OCI-LY7 (cell line): Measurements from ENCODE around the gene TTC28. TPM values are rescaled to one million over a fixed set of nuclear protein-coding genes. Genes with fewer than 3 reads are reported as not detected.

Experiments used
- BruUV-seq: library from RNA; stranded (reverse); fragments of 400-500 nt; replicated peaks from 2 replicates; lab custom pipeline; 2021; lab: Mats Ljungman, UMichigan
- CTCF ChIA-PET: fragments of 300-600 bp; sonication (Branson Sonifier 250); formaldehyde crosslinking; loops from one replicate; lab custom pipeline; 2022; ENCODE audit warnings: antibody characterized with exemption; ENCODE audit not compliant: unreplicated experiment; lab: Charles Lee
- POLR2A ChIA-PET: fragments of 300-600 bp; sonication (Branson Sonifier 250); formaldehyde crosslinking; loops from one replicate; lab custom pipeline; 2022; ENCODE audit warnings: antibody characterized with exemption; lab: Charles Lee
- DNase-seq: peaks from one replicate; pipeline ENCODE4 v3.0.0-alpha.2; 2015; ENCODE audit warnings: low spot score
- H2AFZ ChIP-seq: fragments of 200-600 bp; sonication (generic), shearing (Covaris generic); 2 replicates; pipeline ENCODE4 v1.6.1; 2014; ENCODE audit warnings: mild to moderate bottlenecking, antibody characterized with exemption, low read length, moderate library complexity
- H3K27ac ChIP-seq: fragments of 200-600 bp; sonication (generic); 2 replicates; pipeline ENCODE4 v1.5.1; 2014; ENCODE audit warnings: mixed run types, low read depth, mild to moderate bottlenecking, moderate library complexity, low read length, inconsistent platforms; ENCODE audit not compliant: poor library complexity, severe bottlenecking
- H3K36me3 ChIP-seq: fragments of 200-600 bp; sonication (generic); 2 replicates; pipeline ENCODE4 v1.6.1; 2014; ENCODE audit warnings: mild to moderate bottlenecking, antibody characterized with exemption, low read length, moderate library complexity, mixed read lengths; ENCODE audit not compliant: insufficient read depth
- H3K4me1 ChIP-seq: fragments of 200-600 bp; sonication (generic); 2 replicates; pipeline ENCODE4 v1.5.1; 2014; ENCODE audit warnings: mild to moderate bottlenecking, low read length; ENCODE audit not compliant: insufficient read depth, poor library complexity, severe bottlenecking
- H3K4me2 ChIP-seq: fragments of 200-600 bp; sonication (generic); 2 replicates; pipeline ENCODE4 v1.6.1; 2014; ENCODE audit warnings: mild to moderate bottlenecking, low read length
- H3K4me3 ChIP-seq: fragments of 200-600 bp; sonication (generic); 2 replicates; pipeline ENCODE4 v1.5.1; 2014; ENCODE audit warnings: mild to moderate bottlenecking, low read depth, low read length; ENCODE audit not compliant: poor library complexity, severe bottlenecking
- H3K79me2 ChIP-seq: fragments of 200-600 bp; sonication (generic); 2 replicates; pipeline ENCODE4 v1.6.1; 2016; ENCODE audit warnings: low read depth, mild to moderate bottlenecking, low read length, moderate library complexity, mixed read lengths; ENCODE audit not compliant: insufficient read depth
- H3K9me2 ChIP-seq: fragments of 200-600 bp; sonication (generic); 2 replicates; pipeline ENCODE4 v1.6.1; 2016; ENCODE audit warnings: mild to moderate bottlenecking, low read length, mixed read lengths; ENCODE audit not compliant: insufficient read depth
- H3K9me3 ChIP-seq: fragments of 200-600 bp; sonication (generic); 2 replicates; pipeline ENCODE4 v1.6.1; 2014; ENCODE audit warnings: mild to moderate bottlenecking, mixed run types, low read length, mixed read lengths
- H4K20me1 ChIP-seq: fragments of 200-600 bp; sonication (generic); 2 replicates; pipeline ENCODE4 v1.6.1; 2014; ENCODE audit warnings: mild to moderate bottlenecking, antibody characterized with exemption, low read length, moderate library complexity, mixed read lengths; ENCODE audit not compliant: insufficient read depth
- CTCF ChIP-seq: fragments of 200-600 bp; sonication (generic); conservative IDR thresholded peaks from 2 replicates; pipeline ENCODE4 v1.5.1; 2014; ENCODE audit warnings: mild to moderate bottlenecking, antibody characterized with exemption, low read length, moderate library complexity, mixed read lengths
- EZH2phosphoT487 ChIP-seq: fragments of 200-600 bp; sonication (generic); IDR thresholded peaks from 2 replicates; pipeline ENCODE4 v1.6.1; 2018; ENCODE audit warnings: low read depth, borderline replicate concordance, mild to moderate bottlenecking, mixed run types, antibody characterized with exemption, low read length, moderate library complexity, mixed read lengths
- intact Hi-C: fragments of 100-400 bp; cut with micrococcal nuclease; formaldehyde crosslinking; loops from one replicate; pipeline ENCODE4 v1.10.0; 2022; ENCODE audit not compliant: unreplicated experiment
- total RNA-seq, 2 experiments: library from RNA; depleted of rRNA in 1 of 2; stranded (reverse); fragments of >200 nt in 1 of 2; shearing (Covaris generic) in 1 of 2; gene quantifications; 2 replicates each; pipeline ENCODE4 v1.2.3, GENCODE V29; 2014 to 2022

TTC28 gene
- total RNA-seq, 2 experiments from 2014 or later = under 0.01 to 0.55 TPM

DNA sequence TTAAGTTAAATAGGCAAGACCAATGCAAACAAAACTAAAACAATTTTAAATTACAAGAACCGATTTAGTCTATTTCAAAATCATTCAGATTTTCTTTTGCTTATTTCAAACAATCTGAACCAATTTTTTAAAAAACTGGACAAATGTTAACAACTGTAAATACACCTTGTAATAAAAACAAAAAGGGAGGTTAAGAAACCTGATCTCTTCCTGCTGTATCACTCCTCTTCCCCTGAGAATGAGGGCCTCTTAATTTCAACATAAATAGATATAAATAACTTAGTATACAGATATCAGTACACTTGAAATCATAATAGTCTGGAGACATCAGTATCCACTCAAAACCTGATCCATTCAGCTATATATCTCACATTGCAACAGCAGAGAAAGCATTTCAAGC, 346.6 kb downstream of the TTC28 start:
- no peaks in the 10 kb centered on the region for H3K4me1 ChIP-seq
- no peaks in the 10 kb centered on the region for H4K20me1 ChIP-seq
- no peak overlapping the region for H2AFZ ChIP-seq
- H3K36me3 ChIP-seq = no peaks in the 10 kb centered on the region
- intact Hi-C loops = no loop called here
- BruUV-seq = no TSS peak
- H3K9me2 ChIP-seq = no peaks in the 10 kb centered on the region
- TF ChIP-seq CTCF (no peak), EZH2phosphoT487 (no peak)
- no peak for DNase-seq
- no peaks in the 10 kb centered on the region for H3K79me2 ChIP-seq
- POLR2A ChIA-PET = no interaction called here
- no peak overlapping the region for H3K4me2 ChIP-seq
- CTCF ChIA-PET = no interaction called here
- no peaks in the 10 kb centered on the region for H3K9me3 ChIP-seq
- H3K27ac ChIP-seq = no peak overlapping the region
- no peak overlapping the region for H3K4me3 ChIP-seq

DNA sequence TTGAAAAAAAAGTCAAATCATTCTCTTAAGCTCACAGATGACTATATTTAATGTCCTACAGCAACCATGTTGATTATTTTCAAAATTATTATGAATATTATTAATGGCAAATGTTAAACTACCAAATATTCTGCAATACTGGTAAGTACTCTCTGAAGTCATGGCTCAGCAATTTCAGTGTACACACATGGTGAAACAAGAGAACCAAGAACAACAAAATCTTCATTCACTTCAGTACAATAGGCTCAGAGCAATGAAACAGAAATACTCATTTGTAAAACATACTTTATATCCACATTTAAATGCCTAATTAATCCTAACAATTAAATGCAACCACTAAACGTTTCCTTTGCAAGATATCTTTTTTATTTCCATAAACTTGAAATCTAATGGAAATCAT, 347.2 kb downstream of the TTC28 start:
- no peaks in the 10 kb centered on the region for H3K9me3 ChIP-seq
- no peak overlapping the region for H2AFZ ChIP-seq
- no peaks in the 10 kb centered on the region for H3K9me2 ChIP-seq
- ChIA-PET POLR2A (interaction anchor here (0.6 to 0.9 kb wide), 2 partner anchors 11 to 454 kb away, joined by 3 read pairs; no protein-coding TSS in a partner anchor), CTCF (no interaction called here)
- no peak for DNase-seq
- H3K4me1 ChIP-seq = no peaks in the 10 kb centered on the region
- no peaks in the 10 kb centered on the region for H3K79me2 ChIP-seq
- no peak for TF ChIP-seq EZH2phosphoT487
- no peak for TF ChIP-seq CTCF
- intact Hi-C loops = no loop called here
- no peaks in the 10 kb centered on the region for H3K36me3 ChIP-seq
- no peak overlapping the region for H3K27ac ChIP-seq
- H4K20me1 ChIP-seq = no peaks in the 10 kb centered on the region
- BruUV-seq = no TSS peak
- no peak overlapping the region for H3K4me3 ChIP-seq
- no peak overlapping the region for H3K4me2 ChIP-seq

- DNase-seq = no peak
- no peaks in the 10 kb centered on the region for H3K36me3 ChIP-seq
- no peaks in the 10 kb centered on the region for H3K9me2 ChIP-seq
- H3K4me3 ChIP-seq = no peak overlapping the region
- POLR2A ChIA-PET = interaction anchor here (0.6 to 1.1 kb wide), 3 partner anchors 9 to 101 kb away, joined by 3 read pairs; no protein-coding TSS in a partner anchor
- H2AFZ ChIP-seq = no peak overlapping the region
- BruUV-seq = no TSS peak
- H3K4me1 ChIP-seq = no peaks in the 10 kb centered on the region
- H3K4me2 ChIP-seq = no peak overlapping the region
- H3K9me3 ChIP-seq = no peaks in the 10 kb centered on the region
- H3K27ac ChIP-seq = no peak overlapping the region
- intact Hi-C loops = no loop called here
- H3K79me2 ChIP-seq = no peaks in the 10 kb centered on the region
- CTCF ChIA-PET = no interaction called here
- TF ChIP-seq CTCF = no peak
- no peak for TF ChIP-seq EZH2phosphoT487
- no peaks in the 10 kb centered on the region for H4K20me1 ChIP-seq
Measured at GRCh38 chr22:28331695-28332094, 347.9 kb downstream of the TTC28 start.
